Activated CD4-positive, alpha-beta T cell treated with anti-CD3 and anti-CD28 coated beads, Interleukin-10, Interleukin-2, amounts not matched to agents 100 ng/mL and 50 ng/mL, durations not matched to agents 16 hours and 8 hours (primary cell): Measurements from ENCODE around the gene AHDC1.

Experiments
- DNase-seq: peaks from one replicate; pipeline ENCODE4 v3.0.0-alpha.2; 2020

Gene AHDC1

DNA sequence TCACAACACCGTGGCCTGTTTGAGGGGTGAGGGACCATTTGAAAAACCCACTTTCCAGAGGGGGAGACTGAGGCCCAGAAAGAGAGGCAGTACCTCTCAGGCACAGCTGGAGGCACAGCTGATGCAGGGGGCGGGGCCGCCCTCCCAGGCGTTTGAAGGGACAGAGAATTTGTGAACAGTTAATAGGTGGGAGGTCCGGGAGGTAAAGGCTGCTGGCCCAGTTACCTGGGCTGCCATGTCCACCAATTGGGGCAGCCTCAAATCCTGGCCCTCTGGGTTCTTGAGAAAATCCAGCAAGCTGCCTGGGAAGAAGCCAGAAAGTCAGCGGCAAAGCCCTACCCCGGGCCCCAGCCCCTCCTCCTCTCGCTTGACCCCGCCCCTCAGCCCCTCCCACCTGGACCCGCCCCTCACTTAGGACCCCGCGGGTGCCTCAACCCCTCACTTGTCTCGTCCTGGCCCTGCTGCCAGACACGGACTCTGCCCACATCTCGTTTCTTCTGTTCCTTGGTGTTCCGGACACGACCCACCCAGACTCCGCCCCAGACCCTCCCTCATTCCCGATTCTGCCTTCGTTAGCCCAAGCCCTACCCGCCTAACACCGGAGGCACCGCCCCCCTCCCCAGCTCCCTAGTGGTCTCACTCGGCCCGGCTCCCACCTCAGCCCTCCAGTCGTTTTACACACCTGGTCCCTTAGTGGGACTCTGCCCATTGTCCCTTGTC lies 10.8 kb upstream of the AHDC1 start:
- DNase-seq, result no peak

DNA sequence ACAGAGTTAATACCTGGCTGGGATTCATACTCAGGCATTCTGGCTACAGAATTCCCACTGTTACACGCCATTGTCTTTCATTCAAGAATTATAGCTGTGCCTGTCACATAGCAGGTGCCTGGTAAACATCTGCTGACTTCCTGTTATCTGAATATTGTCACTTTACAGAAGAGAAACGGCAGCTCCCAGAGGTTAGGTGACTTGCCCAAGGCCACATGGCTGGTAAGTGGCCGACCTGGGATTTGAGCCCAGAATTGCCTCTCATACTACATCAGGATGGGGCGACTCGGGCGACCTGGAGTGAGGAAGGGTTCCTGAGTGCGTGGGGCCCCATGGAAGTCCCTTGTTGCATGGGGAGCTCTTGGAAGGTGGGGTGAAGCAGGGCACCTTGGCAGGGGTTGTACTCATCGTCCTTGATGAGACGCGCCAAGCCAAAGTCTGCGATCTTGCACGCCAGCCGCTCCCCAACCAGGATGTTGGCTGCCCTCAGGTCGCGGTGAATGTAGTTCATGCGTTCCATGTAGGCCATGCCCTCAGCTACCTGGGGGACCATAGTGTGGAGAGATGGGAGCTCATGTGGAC lies 10.2 kb upstream of the AHDC1 start:
- DNase-seq, result no peak

DNA sequence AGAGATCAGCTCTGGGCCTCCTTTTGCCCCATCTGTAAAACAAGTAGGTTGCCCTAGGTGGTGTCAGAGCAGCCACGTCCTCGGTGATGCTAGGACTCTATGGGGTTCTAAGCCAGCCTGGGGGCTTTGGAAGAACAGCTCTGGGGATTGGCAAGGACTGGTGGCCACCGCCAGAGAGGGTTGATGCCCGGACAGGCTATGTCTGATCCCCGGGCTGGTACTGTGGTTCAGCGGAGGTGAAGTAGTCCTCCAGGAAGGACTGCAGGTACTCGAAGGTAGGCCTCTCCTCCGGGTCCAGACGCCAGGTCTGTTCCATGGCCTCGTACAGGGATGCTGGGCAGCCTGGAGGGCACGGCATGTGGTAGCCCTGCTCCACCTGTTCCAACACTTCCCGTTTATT lies 8.8 kb upstream of the AHDC1 start:
- DNase-seq, result no peak

GRCh38 chr1:27611450-27611849 lies 7.5 kb upstream of the AHDC1 start:
- no peak for DNase-seq

DNA sequence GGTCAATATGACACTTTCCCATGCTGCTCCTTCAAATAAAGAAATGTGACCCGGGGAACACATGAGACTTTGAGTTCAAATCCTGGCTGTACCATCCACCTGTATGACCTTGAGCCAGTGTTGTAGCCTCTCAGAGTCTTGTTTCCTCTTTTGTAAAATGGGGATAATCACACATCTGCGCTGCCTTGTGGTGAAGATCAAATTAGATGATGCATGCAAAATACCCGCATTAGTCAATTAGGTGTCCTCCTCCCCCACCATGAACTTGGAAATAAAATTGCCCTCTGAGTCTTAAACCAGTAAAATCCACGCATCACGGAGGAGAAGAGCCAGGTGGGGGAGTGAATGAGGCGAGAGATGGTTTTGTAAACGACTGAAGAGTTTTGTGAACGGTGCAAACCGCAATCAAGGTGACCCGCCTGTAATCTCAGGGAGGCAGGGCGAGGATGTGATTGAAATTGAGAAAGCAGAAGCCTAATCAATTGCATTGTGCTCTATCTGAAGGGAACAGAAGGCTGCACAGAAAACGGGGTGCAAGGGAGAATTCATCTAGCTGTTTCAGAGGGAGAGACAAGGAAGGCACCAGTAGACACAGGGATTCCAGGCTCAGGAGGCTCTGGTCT lies 5.8 kb upstream of the AHDC1 start:
- DNase-seq, result no peak

DNA sequence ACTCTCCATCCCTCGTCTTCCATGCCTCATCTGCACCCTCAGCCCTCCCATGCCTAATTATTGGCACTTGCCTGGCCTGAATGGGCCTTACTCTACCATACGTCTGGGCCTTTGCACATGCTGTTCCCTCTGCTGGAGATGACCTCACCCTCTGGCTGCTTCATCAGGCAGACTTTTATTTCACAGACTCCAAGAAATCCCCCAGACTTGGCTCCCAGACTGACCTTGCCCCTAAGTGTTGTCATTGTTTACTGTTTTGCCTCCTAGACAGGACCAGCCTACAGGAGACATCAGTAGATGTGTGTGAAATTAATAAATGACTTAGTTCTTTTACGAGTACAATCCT lies 5.2 kb upstream of the AHDC1 start:
- no peak for DNase-seq

- DNase-seq, result no peak
Observed at GRCh38 chr1:27607239-27607804, 3.4 kb upstream of the AHDC1 start.

GRCh38 chr1:27606708-27607238 lies 2.8 kb upstream of the AHDC1 start:
- DNase-seq, result no peak

- DNase-seq, result peak; percentile 69
Observed at GRCh38 chr1:27605796-27606707, 2.1 kb upstream of the AHDC1 start.

- DNase-seq, result no peak
Observed at GRCh38 chr1:27605300-27605766, 1.4 kb upstream of the AHDC1 start.

- no peak for DNase-seq
Observed at GRCh38 chr1:27604579-27605299, 795 bp upstream of the AHDC1 start.

DNA sequence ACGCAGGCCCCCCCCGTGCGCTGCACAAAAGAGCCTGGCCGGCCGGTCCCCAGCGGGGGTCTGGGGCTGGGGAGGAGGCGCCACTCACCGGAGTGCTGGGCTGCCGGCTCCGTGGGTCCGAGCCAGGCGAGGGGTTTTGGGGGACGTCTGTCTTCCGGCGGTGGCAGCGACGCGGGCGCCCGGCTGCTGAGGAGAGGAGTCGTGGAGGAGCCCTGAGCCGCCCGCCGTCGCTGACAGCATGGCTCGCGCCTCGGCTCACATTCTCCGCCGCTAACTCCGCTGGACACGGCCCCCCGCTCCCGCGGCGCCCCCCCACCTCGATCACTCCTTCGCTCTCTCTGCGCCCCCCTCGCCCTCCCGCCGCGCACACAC lies 649 bp downstream of the AHDC1 start:
- no peak for DNase-seq

- no peak for DNase-seq
Observed at GRCh38 chr1:27602462-27603308, 1.3 kb downstream of the AHDC1 start.

DNA sequence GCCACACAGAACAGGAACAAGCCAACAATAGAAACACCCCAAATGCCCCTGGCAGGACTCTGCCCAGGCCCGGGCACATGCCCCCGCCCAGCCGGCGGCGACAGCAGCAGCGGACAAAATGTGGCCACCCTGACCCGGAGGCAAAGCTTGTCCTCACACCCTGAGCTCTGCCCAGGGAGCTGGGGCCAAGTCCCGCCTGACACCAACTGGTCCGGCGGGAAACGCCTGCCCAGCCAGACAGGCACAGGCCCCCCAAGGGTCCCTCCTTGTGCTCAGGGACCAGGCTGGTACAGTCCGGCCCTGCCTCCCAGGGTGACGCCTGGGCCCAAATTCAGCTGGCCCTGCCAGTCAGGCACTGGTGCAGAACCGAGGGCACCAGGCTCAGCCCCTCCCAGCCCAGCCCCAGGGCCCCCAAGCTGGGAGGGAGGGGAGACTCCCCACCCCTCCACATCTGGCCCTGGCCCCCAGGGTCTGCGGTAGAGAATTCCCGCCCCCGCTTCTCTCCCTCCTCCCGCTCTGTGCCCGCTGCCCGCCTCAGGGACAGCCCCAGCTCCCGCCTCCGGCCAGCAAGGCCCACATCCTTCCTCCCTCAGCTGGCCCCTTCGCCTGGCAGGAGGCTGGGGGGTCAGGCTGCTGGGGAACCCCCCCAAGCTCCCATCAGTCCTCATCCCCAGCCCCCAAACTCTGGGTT lies 2.0 kb downstream of the AHDC1 start:
- no peak for DNase-seq

- no peak for DNase-seq
Observed at GRCh38 chr1:27601321-27601770, 2.6 kb downstream of the AHDC1 start.

DNA sequence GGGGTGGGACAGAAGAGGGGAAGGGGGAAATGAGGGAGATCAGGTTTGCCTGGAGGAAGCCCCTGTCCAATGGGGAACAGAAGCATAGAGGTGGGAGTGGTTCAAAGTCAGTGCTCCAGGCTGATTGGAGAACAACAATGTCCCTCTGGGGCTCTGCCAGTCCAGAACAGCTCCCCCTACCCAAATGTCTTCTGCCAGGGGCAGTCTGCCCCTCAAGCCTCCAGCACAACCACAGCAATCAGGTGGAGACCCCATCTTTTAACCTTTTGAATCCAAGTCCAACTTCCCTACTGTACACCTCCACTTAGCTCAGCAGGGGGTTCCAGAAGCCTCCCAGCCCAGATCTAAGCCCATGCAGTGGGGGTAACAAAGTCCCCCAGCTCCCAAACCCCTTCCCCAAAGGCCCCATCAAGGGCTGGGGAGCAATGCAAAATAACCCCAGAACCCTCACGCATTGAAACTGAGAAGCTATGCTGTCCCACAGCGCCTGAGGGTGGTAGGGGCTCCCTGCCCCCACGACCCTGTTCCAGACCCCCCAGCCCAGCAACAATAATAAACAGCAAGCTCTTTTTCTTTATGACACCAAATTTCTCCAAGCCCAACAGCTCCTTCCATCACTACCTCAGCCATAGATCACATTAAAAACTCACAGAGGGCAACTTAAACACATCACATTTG lies 3.3 kb downstream of the AHDC1 start:
- no peak for DNase-seq

GRCh38 chr1:27599605-27600497 lies 4.1 kb downstream of the AHDC1 start:
- no peak for DNase-seq

GRCh38 chr1:27598902-27599528 lies 4.9 kb downstream of the AHDC1 start:
- peak; percentile 54 for DNase-seq
